ENCODE data around the gene B3GNT3. TPM values are rescaled to one million over a fixed set of nuclear protein-coding genes. Genes with fewer than 3 reads are reported as not detected.

The B3GNT3 gene
- total and polyA plus RNA-seq, 12 donors = 0.03 to 0.39 TPM; not detected in 10

DNA sequence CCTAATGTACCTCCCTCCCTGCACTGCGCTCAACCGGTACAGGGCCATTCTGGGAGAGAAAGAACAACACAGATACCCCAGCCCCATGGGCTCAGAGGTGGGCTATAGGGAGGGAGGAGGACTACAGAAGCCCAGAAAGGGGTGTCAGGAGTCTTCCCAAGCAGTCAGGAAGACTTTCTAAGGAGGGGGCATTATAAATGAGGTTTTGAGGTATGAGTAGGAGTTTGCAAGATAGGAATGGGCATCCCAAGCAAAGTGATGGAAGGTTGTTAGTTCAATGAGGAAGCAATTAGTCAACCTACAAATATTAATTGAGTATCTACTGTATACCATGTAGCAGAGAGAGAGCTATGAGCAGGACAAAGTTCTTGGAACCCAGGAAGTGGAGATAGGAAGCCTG is 6.3 kb upstream of the B3GNT3 start:
- no peak for DNase-seq
- H3K4me3 ChIP-seq = no peak overlapping the region
- H3K27me3 ChIP-seq = peaks cover 2% of the 10 kb centered on the region
- H3K36me3 ChIP-seq (replicated peaks in 1 of 2) = no peaks in the 10 kb centered on the region
- H3K4me1 ChIP-seq (replicated peaks in 1 of 2) = no peaks in the 10 kb centered on the region
- intact Hi-C loops (cut with DNase I) = loop anchor here in 1 of 2 donors (10.0 kb wide), 1 partner anchor 66 kb away; the partner anchor contains the start of gene RPL18A
- no peak overlapping the region for H3K27ac ChIP-seq
- WGBS, 4 donors = 87 to 100% (median 96%) methylated on average over 2 of the region's 2 CpGs
- no peaks in the 10 kb centered on the region for H3K9me3 ChIP-seq (replicated peaks in 1 of 3)
- no peak for TF ChIP-seq POLR2A (IDR thresholded peaks at IDR 0.05)
- TF ChIP-seq, protein P1, sequence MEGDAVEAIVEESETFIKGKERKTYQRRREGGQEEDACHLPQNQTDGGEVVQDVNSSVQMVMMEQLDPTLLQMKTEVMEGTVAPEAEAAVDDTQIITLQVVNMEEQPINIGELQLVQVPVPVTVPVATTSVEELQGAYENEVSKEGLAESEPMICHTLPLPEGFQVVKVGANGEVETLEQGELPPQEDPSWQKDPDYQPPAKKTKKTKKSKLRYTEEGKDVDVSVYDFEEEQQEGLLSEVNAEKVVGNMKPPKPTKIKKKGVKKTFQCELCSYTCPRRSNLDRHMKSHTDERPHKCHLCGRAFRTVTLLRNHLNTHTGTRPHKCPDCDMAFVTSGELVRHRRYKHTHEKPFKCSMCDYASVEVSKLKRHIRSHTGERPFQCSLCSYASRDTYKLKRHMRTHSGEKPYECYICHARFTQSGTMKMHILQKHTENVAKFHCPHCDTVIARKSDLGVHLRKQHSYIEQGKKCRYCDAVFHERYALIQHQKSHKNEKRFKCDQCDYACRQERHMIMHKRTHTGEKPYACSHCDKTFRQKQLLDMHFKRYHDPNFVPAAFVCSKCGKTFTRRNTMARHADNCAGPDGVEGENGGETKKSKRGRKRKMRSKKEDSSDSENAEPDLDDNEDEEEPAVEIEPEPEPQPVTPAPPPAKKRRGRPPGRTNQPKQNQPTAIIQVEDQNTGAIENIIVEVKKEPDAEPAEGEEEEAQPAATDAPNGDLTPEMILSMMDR (IDR thresholded peaks at IDR 0.05) = no peak

DNA sequence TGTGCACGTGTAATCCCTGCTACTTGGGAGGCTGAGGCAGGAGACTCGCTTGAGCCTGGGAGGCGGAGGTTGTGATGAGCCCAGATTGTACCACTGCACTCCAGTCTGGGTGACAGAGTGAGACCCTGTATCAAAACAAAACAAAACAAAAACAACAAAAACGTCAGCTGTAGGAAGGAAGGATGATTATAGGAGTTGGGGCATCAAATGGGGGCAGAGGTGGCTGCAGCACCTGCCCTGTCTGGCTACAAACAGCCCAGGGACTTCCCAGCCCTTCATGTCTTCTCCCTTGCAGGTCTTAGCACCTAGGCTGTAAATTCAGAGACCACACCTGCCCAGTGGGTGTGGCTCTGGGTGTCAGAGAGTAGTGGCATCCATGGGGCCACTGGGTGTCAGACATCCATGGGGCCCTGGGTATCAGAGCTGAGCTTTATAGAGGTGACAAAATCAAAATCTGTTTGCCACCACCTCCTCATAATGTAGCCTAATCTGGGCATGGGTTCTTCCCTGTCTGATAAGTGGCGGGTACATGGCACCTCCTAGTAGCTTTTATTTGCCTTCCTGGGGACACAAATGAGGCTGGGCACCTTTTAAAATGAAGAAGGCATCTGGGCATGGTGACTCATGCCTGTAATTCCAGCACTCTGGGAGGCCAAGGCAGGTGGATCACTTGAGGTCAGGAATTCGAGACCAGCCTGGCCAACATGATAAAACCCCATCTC is 4.7 kb upstream of the B3GNT3 start:
- no peak for TF ChIP-seq POLR2A (IDR thresholded peaks at IDR 0.05)
- TF ChIP-seq, protein P1 (IDR thresholded peaks at IDR 0.05) = no peak
- WGBS, 4 donors = 61 to 68% (median 65%) methylated on average over 5 to 6 of the region's 6 CpGs
- intact Hi-C loops (cut with DNase I) = no loop called here

DNA sequence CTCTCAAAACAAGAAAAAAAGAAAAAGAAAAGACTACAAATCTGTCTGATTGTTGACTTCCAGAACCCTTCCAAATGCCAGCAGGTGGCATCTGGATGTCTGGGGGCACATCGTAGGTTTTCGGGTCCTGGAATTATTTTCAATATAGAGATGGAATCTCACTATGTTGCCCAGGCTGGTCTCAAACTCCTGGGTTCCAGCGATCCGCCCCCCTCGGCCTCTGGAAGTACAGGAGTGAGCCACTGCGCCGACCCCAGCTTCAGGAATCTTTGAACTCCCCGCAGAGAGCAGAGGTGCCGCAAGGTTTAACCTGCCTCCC is 567 bp upstream of the B3GNT3 start:
- Histone ChIP-seq H3K4me3 (no peak overlapping the region), H3K27me3 (peaks cover 33% of the 10 kb centered on the region), H3K4me1 (replicated peaks in 1 of 2) (no peaks in the 10 kb centered on the region), H3K27ac (no peak overlapping the region), H3K36me3 (replicated peaks in 1 of 2) (no peaks in the 10 kb centered on the region), H3K9me3 (replicated peaks in 1 of 3) (no peaks in the 10 kb centered on the region)
- 38 to 50% (median 45%) methylated on average over 5 to 9 of the region's 9 CpGs for WGBS, 4 donors
- TF ChIP-seq, protein P1 (IDR thresholded peaks at IDR 0.05) = no peak
- TF ChIP-seq POLR2A (IDR thresholded peaks at IDR 0.05) = no peak
- intact Hi-C loops (cut with DNase I) = no loop called here
- no peak for DNase-seq

More for the DNA sequence above, 4.7 kb upstream of the B3GNT3 start:
- H3K36me3 ChIP-seq (replicated peaks in 1 of 2) = no peaks in the 10 kb centered on the region
- DNase-seq = no peak
- peaks cover 18% of the 10 kb centered on the region for H3K27me3 ChIP-seq
- no peaks in the 10 kb centered on the region for H3K9me3 ChIP-seq (replicated peaks in 1 of 3)
- H3K4me1 ChIP-seq (replicated peaks in 1 of 2) = no peaks in the 10 kb centered on the region
- H3K4me3 ChIP-seq = no peak overlapping the region
- no peak overlapping the region for H3K27ac ChIP-seq

DNA sequence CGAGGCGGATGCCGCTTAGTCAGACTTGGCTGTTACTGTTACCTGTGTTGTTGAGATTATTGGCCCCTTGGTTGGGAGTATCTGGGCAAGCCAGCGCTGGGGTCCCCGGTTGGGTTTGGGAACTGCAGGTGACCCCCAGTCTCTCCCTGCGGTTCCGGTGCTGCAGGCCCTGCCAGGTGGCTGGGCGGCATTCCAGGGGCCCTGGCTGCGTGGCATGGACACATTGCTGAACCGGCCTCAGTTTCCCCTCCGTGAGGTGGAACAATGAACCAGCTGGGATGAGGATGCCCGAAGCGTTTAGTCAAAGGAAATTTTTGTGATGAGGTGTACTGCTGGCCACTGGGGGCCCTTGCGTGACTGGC is 538 bp downstream of the B3GNT3 start:
- no peak for TF ChIP-seq POLR2A (IDR thresholded peaks at IDR 0.05)
- TF ChIP-seq, protein P1 (IDR thresholded peaks at IDR 0.05) = no peak
- Histone ChIP-seq H3K27ac (no peak overlapping the region), H3K9me3 (replicated peaks in 1 of 3) (no peaks in the 10 kb centered on the region), H3K27me3 (peaks cover 36% of the 10 kb centered on the region), H3K36me3 (replicated peaks in 1 of 2) (no peaks in the 10 kb centered on the region), H3K4me1 (replicated peaks in 1 of 2) (no peaks in the 10 kb centered on the region), H3K4me3 (no peak overlapping the region)
- intact Hi-C loops (cut with DNase I) = no loop called here
- no peak for DNase-seq
- 27 to 48% (median 30%) methylated on average over 7 to 14 of the region's 14 CpGs for WGBS, 4 donors
